ENCODE results near the gene ADAM15.
A peak's percentile ranks its signal among the peaks of the same experiment; 100 is the strongest.

ADAM15 gene

GRCh38 chr1:155029513-155030242 is 21.4 kb upstream of the ADAM15 start:
- DNase-seq (ENCODE audit: low spot score): no peak

GRCh38 chr1:155030243-155030795 is 20.8 kb upstream of the ADAM15 start:
- no peak for DNase-seq (ENCODE audit: low spot score)

- DNase-seq (ENCODE audit: low spot score): no peak
These were observed 20.2 kb upstream of the ADAM15 start for GRCh38 chr1:155030899-155031298.

- DNase-seq (ENCODE audit: low spot score): no peak
These were observed 18.2 kb upstream of the ADAM15 start for GRCh38 chr1:155032886-155033285.

GRCh38 chr1:155033524-155033923 is 17.6 kb upstream of the ADAM15 start, which contains the start of the genes DCST1 and DCST2:
DCST1 (plus strand) TSS chr1:155033824; CDS start chr1:155034037, 213 bp downstream.
DCST2 (minus strand) TSS chr1:155033781; CDS start chr1:155033701, 80 bp downstream.
- no peak for DNase-seq (ENCODE audit: low spot score)

GRCh38 chr1:155034318-155035208 is 16.6 kb upstream of the ADAM15 start:
- no peak for DNase-seq (ENCODE audit: low spot score)

GRCh38 chr1:155035936-155036335 is 15.2 kb upstream of the ADAM15 start:
- no peak for DNase-seq (ENCODE audit: low spot score)

GRCh38 chr1:155037043-155037442 is 14.1 kb upstream of the ADAM15 start:
- DNase-seq (ENCODE audit: low spot score): no peak

GRCh38 chr1:155037851-155038441 is 13.2 kb upstream of the ADAM15 start:
- no peak for DNase-seq (ENCODE audit: low spot score)

- no peak for DNase-seq (ENCODE audit: low spot score)
These were observed 12.4 kb upstream of the ADAM15 start for GRCh38 chr1:155038602-155039307.

- no peak for DNase-seq (ENCODE audit: low spot score)
These were observed 11.8 kb upstream of the ADAM15 start for GRCh38 chr1:155039308-155039669.

GRCh38 chr1:155040358-155041093 is 10.6 kb upstream of the ADAM15 start:
- DNase-seq (ENCODE audit: low spot score): no peak

GRCh38 chr1:155042789-155043188 is 8.3 kb upstream of the ADAM15 start:
- DNase-seq (ENCODE audit: low spot score): no peak

- DNase-seq (ENCODE audit: low spot score): no peak
These were observed 7.8 kb upstream of the ADAM15 start for GRCh38 chr1:155043301-155043702.

- DNase-seq (ENCODE audit: low spot score): no peak
These were observed 7.3 kb upstream of the ADAM15 start for GRCh38 chr1:155043793-155044192.

- DNase-seq (ENCODE audit: low spot score): no peak
These were observed 6.8 kb upstream of the ADAM15 start for GRCh38 chr1:155044365-155044764.

- peak; percentile 94 for DNase-seq (ENCODE audit: low spot score)
These were observed 6.1 kb upstream of the ADAM15 start for GRCh38 chr1:155044812-155045657.

GRCh38 chr1:155048449-155049334 is 2.4 kb upstream of the ADAM15 start:
- no peak for DNase-seq (ENCODE audit: low spot score)
